Stimulated activated CD4-positive, alpha-beta T cell treated with anti-CD3 and anti-CD28 coated beads, Interleukin-1b, Interleukin-23, amount 100 ng/mL, for 4 hours (primary cell): ENCODE results near the gene SLC22A23.
"Not testable (repeated sequence)": the region's sequence is repeated elsewhere in the genome, so short reads cannot be mapped to it uniquely, and the experiment has no call there.

Source experiments
- DNase-seq, 2 donors: peaks; one replicate each; pipeline ENCODE4 v3.0.0-alpha.2; 2020; ENCODE audit warnings: low read depth in 2 of 2

SLC22A23 gene

DNA sequence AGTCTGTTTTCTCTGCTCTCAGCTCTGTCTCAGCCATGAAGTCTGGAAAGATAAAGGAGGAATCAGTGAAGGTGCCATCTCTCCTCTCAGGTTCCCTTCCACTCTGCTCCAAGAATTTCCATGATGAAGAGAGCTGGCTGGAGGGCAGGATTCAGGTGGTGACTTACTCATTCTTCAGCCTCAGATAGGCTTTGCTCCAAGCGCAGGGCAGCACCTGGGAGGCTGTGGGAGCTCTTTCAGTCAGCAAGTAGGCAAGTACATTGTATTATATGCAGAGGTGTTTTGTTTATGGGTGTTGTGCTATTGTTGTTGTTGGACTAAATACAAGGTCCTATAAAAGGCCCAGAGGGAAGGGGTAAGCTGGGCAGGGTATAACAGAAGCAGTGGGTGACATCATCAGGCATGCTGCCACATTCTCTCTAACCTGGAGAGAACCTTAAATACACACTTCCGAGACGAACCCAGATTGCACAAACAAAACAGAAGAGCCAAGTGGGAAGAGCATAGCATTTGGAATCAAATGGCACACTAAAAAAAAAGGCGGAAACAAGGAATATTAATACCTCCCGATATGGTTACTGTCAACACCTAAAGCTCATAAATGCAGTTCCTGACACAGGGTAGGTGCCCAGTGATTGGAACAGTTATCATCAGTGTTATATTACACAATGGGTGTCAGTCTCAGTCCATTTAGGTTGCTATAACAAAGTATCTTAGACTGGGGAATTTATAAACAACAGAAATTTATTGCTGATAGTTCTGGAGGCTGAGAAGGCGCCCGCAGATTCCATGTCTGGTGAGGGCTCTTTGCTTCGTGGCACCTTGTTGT, 212.6 kb downstream of the SLC22A23 start:
- DNase-seq = no peak

GRCh38 chr6:3242768-3243167, 214.1 kb downstream of the SLC22A23 start:
- no peak for DNase-seq

DNA sequence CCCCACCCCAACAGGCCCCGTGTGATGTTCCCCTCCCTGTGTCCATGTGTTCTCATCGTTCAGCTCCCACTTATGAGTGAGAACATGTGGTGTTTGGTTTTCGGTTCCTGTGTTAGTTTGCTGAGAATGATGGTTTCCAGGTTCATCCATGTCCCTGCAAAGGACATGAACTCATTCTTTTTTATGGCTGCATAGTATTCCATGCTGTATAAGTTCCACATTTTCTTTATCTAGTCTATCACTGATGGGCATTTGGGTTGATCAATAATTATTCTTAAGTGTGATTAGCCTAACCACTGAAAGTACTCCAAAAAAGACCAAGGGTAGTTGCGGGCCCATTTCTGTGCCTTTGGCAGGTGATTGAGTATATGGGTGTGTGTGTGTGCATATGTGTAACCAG, 215.1 kb downstream of the SLC22A23 start:
- not testable (repeated sequence) for DNase-seq

GRCh38 chr6:3240595-3240994, 216.3 kb downstream of the SLC22A23 start:
- no peak for DNase-seq

- DNase-seq = no peak
These were observed 217.6 kb downstream of the SLC22A23 start for GRCh38 chr6:3239110-3239830.

DNA sequence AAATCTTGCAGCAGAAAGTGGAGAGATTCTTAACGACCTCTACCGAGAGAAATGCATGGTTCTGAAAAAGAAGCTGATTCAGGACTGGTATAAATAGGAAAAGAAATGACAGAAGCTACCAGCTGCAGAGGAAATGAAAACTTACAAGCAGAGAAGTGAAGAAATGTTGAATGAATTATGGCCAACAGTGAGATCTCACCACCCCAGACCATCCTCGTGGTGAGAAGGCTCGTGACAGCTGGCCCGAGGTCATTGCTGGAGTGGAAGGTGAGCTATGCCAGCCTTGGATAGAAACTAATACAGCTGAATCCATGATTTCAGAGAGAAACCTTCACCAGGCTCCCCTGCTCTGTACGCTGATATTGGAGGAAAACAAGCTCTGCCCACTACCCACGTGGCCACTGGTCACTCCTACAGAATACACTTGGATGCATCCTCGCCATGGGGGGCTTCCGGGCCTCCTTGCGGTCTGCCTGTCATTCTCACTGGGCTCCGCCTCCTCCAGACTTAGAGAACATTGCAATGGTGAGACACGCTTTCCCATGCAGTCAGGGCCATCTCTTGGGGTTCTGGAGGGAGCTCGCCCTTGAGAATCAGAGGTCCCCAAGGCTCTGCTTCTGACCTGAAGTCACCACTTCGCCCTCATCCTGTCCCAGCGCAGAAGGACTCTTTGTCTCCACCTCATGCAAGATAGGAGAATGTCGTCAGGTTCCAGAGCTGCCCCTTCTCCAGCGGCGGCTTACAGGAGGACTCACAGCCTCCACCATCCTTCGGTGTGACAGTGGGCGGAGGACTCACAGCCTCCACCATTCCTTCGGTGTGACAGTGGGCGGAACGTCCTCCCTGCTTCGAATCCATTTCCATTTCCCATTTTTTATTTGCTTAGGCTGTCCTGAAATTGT, 218.8 kb downstream of the SLC22A23 start:
- DNase-seq = no peak

- no peak for DNase-seq
These were observed 220.8 kb downstream of the SLC22A23 start for GRCh38 chr6:3236005-3236404.

DNA sequence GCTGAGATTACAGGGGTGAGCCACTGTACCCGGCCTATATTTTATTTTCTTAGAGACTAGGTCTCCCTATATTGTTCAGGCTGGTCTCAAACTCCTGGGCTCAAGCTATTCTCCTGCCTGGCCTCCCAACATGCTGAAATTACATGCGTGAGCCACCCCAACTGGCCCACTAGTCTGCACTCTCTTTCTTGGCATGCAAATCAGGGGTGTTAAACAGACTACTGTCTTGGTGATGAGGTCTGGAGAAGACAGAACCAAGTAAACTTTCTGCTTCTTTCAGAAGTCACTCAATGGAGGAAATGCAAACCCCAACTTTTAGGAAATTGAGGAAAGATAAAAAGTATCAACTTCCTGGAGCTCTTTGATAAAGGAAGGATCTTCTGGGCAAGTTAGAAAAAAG, 221.4 kb downstream of the SLC22A23 start:
- DNase-seq = no peak

DNA sequence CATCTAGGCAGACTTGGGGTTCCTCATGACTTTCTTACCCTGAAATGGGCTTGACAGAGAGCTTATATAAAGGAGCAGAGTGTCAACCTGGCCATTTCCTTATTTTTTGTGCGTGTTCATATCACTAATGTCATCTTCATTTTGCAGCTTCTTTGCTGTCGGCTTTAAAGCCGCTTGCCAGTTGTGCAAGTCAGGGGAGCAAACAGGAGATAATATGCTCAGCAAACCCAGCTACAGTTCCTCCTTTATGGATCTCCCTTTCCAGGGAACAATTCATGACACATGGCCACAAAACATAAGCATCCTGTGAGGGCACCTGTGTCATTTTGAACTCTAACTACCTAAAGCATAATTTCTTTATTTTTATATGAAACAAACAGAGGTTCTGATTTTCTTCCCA, 222.9 kb downstream of the SLC22A23 start:
- no peak for DNase-seq

GRCh38 chr6:3233321-3233720, 223.5 kb downstream of the SLC22A23 start:
- no peak for DNase-seq

- no peak for DNase-seq
These were observed 224.6 kb downstream of the SLC22A23 start for GRCh38 chr6:3232017-3232945.

GRCh38 chr6:3231247-3232016, 225.4 kb downstream of the SLC22A23 start:
- DNase-seq = no peak

DNA sequence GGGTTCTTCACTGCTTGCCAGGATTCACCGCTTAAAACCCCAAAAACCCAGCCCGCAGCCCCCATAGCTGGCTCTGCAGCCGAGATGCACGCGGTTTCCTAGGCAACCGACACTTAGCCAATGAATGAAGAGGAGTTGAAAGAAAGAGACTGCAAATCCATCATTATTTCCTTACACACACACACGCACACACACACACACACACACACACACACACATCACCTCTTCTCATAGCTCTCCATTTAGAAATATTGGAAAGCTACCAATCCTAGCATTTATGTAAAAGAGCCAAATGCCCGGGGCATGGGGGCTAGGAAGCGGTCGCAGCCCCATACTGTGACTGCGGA, 226.0 kb downstream of the SLC22A23 start:
- DNase-seq = no peak

DNA sequence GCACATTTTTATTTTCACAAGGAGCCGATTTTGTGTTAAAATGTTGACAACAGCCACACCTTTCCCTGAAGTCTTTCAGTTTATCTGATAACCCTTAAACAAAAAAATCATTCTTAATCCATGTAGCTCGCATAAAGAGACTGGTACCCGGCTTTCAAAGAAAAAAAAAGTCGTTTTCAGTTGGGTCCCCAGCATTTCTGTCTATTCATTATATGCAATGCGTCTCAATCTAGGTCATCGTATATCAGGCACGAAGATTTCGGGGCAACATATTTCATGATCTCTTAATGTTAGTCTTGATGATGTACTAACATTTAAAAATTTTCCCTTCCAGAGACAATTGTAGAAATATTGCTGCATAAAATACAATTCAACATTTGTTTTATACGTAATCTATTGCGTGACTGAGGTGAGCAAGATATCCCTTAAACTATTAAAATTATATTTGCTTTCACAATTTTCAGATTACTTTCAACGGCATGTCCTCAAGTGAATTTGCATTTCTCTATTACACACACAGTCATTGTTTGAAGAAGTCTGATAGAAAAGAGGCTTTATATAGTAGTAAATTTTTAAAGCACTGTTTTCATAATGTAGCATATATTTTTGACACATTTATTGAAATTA, 226.5 kb downstream of the SLC22A23 start:
- no peak for DNase-seq

DNA sequence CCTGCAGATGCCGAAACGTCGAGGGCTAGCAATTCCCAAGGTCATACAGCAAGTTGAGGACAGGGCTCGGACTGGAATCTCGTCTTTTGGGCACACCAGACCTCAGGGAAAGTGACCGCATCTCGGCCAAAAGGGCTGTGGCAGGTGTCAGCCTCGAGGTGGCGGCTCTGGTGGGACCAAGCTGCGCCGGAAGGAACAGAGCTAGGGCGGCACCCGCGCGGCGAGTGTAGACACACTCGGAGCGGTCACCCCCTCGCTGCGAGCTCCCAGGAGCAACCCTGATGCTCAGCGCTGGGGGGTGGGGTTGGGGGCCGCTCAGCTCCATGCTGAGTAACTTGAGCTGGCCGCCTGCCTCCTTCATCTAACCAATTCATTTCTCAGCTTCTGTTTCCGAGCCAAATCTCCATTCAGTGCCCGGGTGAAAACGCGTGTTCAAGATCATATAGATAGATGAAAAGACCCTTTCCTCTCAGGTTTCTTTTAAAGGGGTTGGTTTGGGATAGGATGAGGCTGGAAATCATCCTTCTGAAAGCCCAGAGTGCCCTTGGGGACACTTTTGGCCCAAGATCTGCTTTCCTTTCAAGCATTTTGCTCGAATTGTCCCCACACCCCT, 227.2 kb downstream of the SLC22A23 start:
- peak in 1 of 2 donors; percentile 30 for DNase-seq

DNA sequence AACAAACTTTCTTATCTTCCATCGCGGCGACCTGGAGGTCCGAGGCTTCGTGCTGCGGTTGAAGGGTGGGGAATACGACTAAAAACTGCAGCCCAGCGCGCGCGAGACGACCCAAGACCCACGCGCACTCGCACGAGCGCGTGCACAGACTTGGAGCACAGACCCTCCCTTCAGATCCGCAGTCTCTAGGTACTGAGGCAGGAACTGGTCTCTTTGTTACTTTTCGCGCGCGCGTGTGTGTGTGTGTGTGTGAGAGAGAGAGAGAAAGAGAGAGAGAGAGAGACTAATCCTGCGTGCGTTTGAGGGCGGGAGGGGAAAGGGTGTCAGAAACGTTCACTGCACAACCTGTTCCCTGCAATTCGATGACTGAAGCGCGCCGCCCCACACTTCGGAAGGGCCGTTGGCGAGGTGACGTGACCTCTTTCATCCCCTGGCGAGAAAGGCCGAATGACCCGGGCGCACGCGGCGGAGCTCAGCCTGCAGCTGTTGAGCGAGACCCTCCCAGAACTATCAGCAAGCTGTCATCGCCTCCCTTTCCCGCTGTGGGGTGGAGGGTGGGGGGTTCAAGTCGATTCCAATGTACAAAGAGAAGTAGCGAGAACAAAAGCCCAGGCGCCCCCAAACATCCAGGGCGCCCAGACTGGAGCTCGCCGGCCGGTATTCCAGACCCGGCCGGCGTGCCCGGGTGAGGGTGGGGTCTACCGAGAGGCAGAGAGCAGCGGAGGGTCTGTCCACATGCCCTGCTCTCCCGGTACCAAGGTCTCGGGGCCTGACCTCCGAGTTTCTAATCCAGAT, 227.9 kb downstream of the SLC22A23 start:
- peak; percentile 22 to 25 for DNase-seq

DNA sequence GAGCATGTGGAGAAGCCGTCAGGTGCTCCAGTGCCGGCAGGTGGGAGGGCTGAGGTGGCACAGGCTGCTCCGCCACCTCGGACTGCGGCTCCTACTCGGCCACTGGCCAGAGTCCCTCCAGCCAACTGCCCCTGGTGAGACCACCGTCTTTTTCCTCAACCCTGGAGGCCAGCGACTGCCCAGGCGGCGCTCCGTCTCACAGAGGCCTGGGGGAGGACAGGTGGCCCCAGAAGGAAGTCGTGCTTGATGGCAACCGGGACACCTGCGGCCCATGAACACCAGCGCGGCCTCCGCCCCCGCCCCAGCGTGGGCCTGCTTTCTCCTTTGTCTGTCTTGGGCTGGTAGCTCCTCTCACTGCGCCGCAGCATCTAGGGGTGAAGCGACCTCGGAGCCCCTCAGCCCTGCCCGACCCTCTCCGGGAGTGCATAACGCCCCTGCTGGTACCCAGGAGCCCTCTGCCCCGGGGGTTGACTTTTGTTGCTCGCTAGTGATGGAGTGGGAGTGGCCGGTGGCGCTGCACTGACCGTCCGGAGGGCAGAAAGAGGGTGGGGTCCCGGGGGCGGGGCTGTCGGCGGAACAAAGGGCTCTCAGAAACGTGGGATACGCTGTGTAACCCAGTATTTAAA, 228.7 kb downstream of the SLC22A23 start:
- no peak for DNase-seq

DNA sequence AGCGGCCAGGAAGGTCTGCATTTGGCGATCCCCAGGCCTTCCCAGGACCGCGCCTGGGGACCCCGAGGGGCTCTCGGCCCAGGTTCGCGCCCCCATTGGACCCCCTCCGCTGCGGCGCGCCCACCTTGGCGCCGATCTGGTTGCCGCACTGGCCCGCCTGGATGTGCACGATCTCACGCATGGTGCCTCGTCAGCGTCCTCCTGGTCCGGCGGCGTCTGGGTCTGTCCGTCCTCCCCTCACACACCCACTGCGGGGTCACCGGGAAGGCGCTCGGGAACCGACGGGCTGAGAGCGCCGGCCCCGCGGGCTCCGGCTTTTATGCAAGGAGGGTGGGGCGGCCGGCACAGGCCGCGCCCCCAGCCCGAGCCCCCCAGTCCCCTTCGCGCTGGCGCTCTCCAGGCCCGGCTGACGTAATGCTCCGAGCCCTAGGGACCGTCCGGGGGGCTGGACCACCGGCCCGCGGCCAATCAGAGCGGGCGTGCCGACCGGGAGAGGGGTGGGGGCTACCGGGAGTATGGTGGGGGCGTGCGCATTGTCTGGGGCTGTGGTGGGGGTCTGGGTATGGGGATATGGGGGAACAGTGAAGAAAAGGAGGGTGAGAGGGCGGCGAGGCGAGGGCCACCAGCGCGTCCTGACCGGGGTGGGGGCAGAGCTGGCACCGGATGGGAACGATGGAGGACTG, 229.3 kb downstream of the SLC22A23 start, which contains the start of gene TUBB2B:
TUBB2B (minus strand) TSS at position 291 of the 683 bp plus-strand sequence; CDS start at position 181, 110 bp downstream.
- DNase-seq = no peak
